HepG2 (cell line): ENCODE data around the gene SERPINB6. TPM values are rescaled to one million over a fixed set of nuclear protein-coding genes. Genes with fewer than 3 reads are reported as not detected.

Experiments used
- BCL6 ChIP-seq: IDR thresholded peaks from 2 replicates; pipeline ENCODE4 v1.6.1; 2016; ENCODE audit warnings: missing genetic modification reagents, missing compliant biosample characterization
- CCAR2 ChIP-seq: fragments of 200-400 bp; formaldehyde crosslinking; optimal IDR thresholded peaks from 2 replicates; pipeline ENCODE3; 2018; ENCODE audit warnings: low read depth, mild to moderate bottlenecking, low read length, moderate library complexity
- CREB1 ChIP-seq, 2 experiments: fragments of 450-650 bp in 1 of 2; IDR thresholded peaks; 2 replicates each; pipeline ENCODE4 v1.6.1; 2016 to 2017; ENCODE audit warnings: control low read depth in 1 of 2, mild to moderate bottlenecking in 1 of 2, missing compliant biosample characterization in 1 of 2, missing genetic modification characterization in 1 of 2
- FOXJ3 ChIP-seq: sonication (generic); formaldehyde crosslinking; IDR thresholded peaks from 2 replicates; pipeline ENCODE4 v1.4.0; 2020; ENCODE audit warnings: missing genetic modification reagents, mild to moderate bottlenecking, borderline replicate concordance
- HHEX ChIP-seq: IDR thresholded peaks from 2 replicates; pipeline ENCODE4 v1.6.1; 2016; ENCODE audit warnings: control low read depth
- HMGXB4 ChIP-seq, 2 experiments: sonication (generic) in 1 of 2; formaldehyde crosslinking in 1 of 2; IDR thresholded peaks; 2 replicates each; pipeline versions ENCODE4 v1.4.0 to v1.6.1; 2018 to 2020; ENCODE audit warnings: missing genetic modification reagents in 2 of 2, borderline replicate concordance in 1 of 2, low read depth in 1 of 2, mild to moderate bottlenecking in 1 of 2, missing biosample characterization in 1 of 2
- HNF4A ChIP-seq: sonication (generic); formaldehyde crosslinking; IDR thresholded peaks from 2 replicates; pipeline ENCODE4 v1.4.0; 2020; ENCODE audit warnings: missing genetic modification reagents
- KLF16 ChIP-seq, 2 experiments: sonication (generic) in 1 of 2; formaldehyde crosslinking in 1 of 2; IDR thresholded peaks; 2 replicates each; pipeline versions ENCODE4 v1.6.1 to v1.8.0; 2016 to 2023; ENCODE audit warnings: missing genetic modification reagents in 2 of 2, missing compliant biosample characterization in 1 of 2
- MXD3 ChIP-seq: IDR thresholded peaks from 2 replicates; pipeline ENCODE4 v1.6.1; 2016; ENCODE audit warnings: mild to moderate bottlenecking, missing biosample characterization, missing genetic modification reagents
- NCOA5 ChIP-seq: sonication (generic); formaldehyde crosslinking; IDR thresholded peaks from 2 replicates; pipeline ENCODE4 v1.4.0; 2020; ENCODE audit warnings: missing genetic modification reagents
- NR2C2 ChIP-seq: sonication (generic); formaldehyde crosslinking; IDR thresholded peaks from 2 replicates; pipeline ENCODE4 v1.4.0; 2020; ENCODE audit warnings: missing genetic modification reagents, mild to moderate bottlenecking, moderate library complexity, borderline replicate concordance
- NR2F2 ChIP-seq: IDR thresholded peaks from 2 replicates; pipeline ENCODE4 v1.6.1; 2012; ENCODE audit warnings: low read depth, inconsistent platforms, borderline replicate concordance
- REST ChIP-seq, 2 experiments: IDR thresholded peaks; 2 replicates each; pipeline ENCODE4 v1.6.1; 2011 to 2012; ENCODE audit warnings: low read length in 2 of 2, borderline replicate concordance in 1 of 2, low read depth in 1 of 2, mild to moderate bottlenecking in 1 of 2, moderate library complexity in 1 of 2
- RNF2 ChIP-seq: fragments of 450-650 bp; conservative IDR thresholded peaks from 2 replicates; pipeline ENCODE4 v1.6.1; 2016; ENCODE audit warnings: low read depth
- SKI ChIP-seq: fragments of 450-650 bp; IDR thresholded peaks from one replicate; pipeline ENCODE4 v1.6.1; 2018; ENCODE audit warnings: mild to moderate bottlenecking; ENCODE audit not compliant: partially characterized antibody
- SNAI1 ChIP-seq: sonication (generic); formaldehyde crosslinking; IDR thresholded peaks from 2 replicates; pipeline ENCODE4 v1.5.0; 2020; ENCODE audit warnings: mild to moderate bottlenecking, missing genetic modification reagents, borderline replicate concordance
- SNRNP70 ChIP-seq: fragments of 200-400 bp; formaldehyde crosslinking; IDR thresholded peaks from 2 replicates; pipeline ENCODE4 v1.6.1; 2017; ENCODE audit warnings: mild to moderate bottlenecking, low read depth, low read length, moderate library complexity
- THAP9 ChIP-seq: sonication (generic); formaldehyde crosslinking; IDR thresholded peaks from 2 replicates; pipeline ENCODE4; 2020; ENCODE audit warnings: missing genetic modification reagents, mild to moderate bottlenecking, borderline replicate concordance
- ZFAT ChIP-seq: sonication (generic); formaldehyde crosslinking; conservative IDR thresholded peaks from 2 replicates; pipeline ENCODE4 v1.8.1; 2023; ENCODE audit warnings: missing genetic modification reagents, inconsistent platforms
- ZNF776 ChIP-seq: sonication (generic); formaldehyde crosslinking; IDR thresholded peaks from 2 replicates; pipeline ENCODE4 v1.4.0; 2020; ENCODE audit warnings: mild to moderate bottlenecking, missing genetic modification reagents
- ZNF83 ChIP-seq: sonication (generic); formaldehyde crosslinking; IDR thresholded peaks from 2 replicates; pipeline ENCODE4 v1.4.0; 2020; ENCODE audit warnings: missing genetic modification reagents, mild to moderate bottlenecking, borderline replicate concordance
- polyA plus RNA-seq, 8 experiments: library from polyadenylated mRNA; depleted of rRNA in 3 of 8; stranded (reverse) in 7 of 8; unstranded in 1 of 8; fragments of >200 nt; fragmentation: Illumina TruSeq in 4 of 8; extraction: Trizol in 4 of 8; gene quantifications; 2 replicates each; pipeline versions ENCODE4 v1.2.1 to v1.2.3, GENCODE V29; 2011 to 2016; ENCODE audit warnings: low read depth in 4 of 8, missing spikeins in 1 of 8, mixed read lengths in 1 of 8; ENCODE audit not compliant: insufficient read depth in 1 of 8
- total RNA-seq, 5 experiments: library from RNA; depleted of rRNA; stranded (reverse); fragments of >200 nt; fragmentation: Illumina TruSeq; extraction: Trizol; gene quantifications; 2 replicates each; pipeline ENCODE4 v1.2.3, GENCODE V29; 2016; ENCODE audit warnings: low read depth in 1 of 5

SERPINB6 gene
- total and polyA plus RNA-seq, 2 of the 13 experiments (the other 11 are each of a cell fraction or from before 2014, with no cell fraction given), result 38.2 to 61.3 TPM

GRCh38 chr6:2952557-2953095, 18.7 kb downstream of the SERPINB6 start (continued):
- TF ChIP-seq NR2F2 (no peak; the same call in 1 of the 2 replicates), CREB1 (IDR thresholded peaks at IDR 0.05) (no peak), CREB1 (CRISPR knock-in tag; IDR thresholded peaks at IDR 0.05) (no peak), THAP9 (peak; percentile 59; the same call in 1 of the 2 replicates), BCL6 (CRISPR knock-in tag) (no peak; the same call in 1 of the 2 replicates), SKI (peak; percentile 46), REST (IDR thresholded peaks at IDR 0.05; ENCODE audit: borderline replicate concordance in 1 of 2, low read depth in 1 of 2, low read length in 2 of 2) (no peak), ZNF83 (CRISPR knock-in tag) (no peak), NCOA5 (no peak), CCAR2 (no peak), SNAI1 (CRISPR knock-in tag) (no peak; the same call in 1 of the 2 replicates), ZFAT (CRISPR knock-in tag) (no peak), MXD3 (CRISPR knock-in tag) (peak; percentile 70; the same call in 1 of the 2 replicates), HMGXB4 (CRISPR knock-in tag; IDR thresholded peaks at IDR 0.05; ENCODE audit: borderline replicate concordance in 1 of 2, low read depth in 1 of 2) (peak; percentile 97 to 98), NR2C2 (CRISPR knock-in tag) (no peak; the same call in 1 of the 2 replicates), HNF4A (peak; percentile 42; the same call in 1 of the 2 replicates), RNF2 (0 out of 2 replicates have a peak, but pooled peaks have one; percentile 34), KLF16 (CRISPR knock-in tag; IDR thresholded peaks at IDR 0.05) (peak in 1 of 2 experiments; percentile 72; a peak in 1 of 4 replicates), SNRNP70 (no peak), ZNF776 (CRISPR knock-in tag) (no peak), HHEX (no peak), FOXJ3 (CRISPR knock-in tag) (0 out of 2 replicates have a peak, but pooled peaks have one; percentile 14)
